ENCODE measurements around the gene CDC42EP2. TPM values are rescaled to one million over a fixed set of nuclear protein-coding genes. Genes with fewer than 3 reads are reported as not detected.

Gene CDC42EP2
- total and polyA plus RNA-seq, 10 of the 15 experiments (the other 5 are each of a cell fraction or from before 2014, with no cell fraction given), result 0.03 to 1.2 (median 0.09) TPM; not detected in 3

- TF ChIP-seq, protein P1, sequence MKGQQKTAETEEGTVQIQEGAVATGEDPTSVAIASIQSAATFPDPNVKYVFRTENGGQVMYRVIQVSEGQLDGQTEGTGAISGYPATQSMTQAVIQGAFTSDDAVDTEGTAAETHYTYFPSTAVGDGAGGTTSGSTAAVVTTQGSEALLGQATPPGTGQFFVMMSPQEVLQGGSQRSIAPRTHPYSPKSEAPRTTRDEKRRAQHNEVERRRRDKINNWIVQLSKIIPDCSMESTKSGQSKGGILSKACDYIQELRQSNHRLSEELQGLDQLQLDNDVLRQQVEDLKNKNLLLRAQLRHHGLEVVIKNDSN (IDR thresholded peaks at IDR 0.05; ENCODE audit: borderline replicate concordance, extremely low read length, insufficient read depth, low read depth, low read length), result no peak
- TF ChIP-seq, protein P2, sequence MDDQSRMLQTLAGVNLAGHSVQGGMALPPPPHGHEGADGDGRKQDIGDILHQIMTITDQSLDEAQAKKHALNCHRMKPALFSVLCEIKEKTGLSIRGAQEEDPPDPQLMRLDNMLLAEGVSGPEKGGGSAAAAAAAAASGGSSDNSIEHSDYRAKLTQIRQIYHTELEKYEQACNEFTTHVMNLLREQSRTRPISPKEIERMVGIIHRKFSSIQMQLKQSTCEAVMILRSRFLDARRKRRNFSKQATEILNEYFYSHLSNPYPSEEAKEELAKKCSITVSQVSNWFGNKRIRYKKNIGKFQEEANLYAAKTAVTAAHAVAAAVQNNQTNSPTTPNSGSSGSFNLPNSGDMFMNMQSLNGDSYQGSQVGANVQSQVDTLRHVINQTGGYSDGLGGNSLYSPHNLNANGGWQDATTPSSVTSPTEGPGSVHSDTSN (IDR thresholded peaks at IDR 0.05; ENCODE audit: insufficient replicate concordance, low read depth, low read length), result no peak
- TF ChIP-seq JUNB (IDR thresholded peaks at IDR 0.05) (no peak), E4F1 (IDR thresholded peaks at IDR 0.05; ENCODE audit: borderline replicate concordance, partially characterized antibody) (no peak), EGR1 (IDR thresholded peaks at IDR 0.05; ENCODE audit: borderline replicate concordance in 1 of 2, low read depth in 2 of 2, low read length in 2 of 2) (peak in 1 of 2 experiments; percentile 48; a peak in 1 of 3 replicates), POLR2AphosphoS5 (IDR thresholded peaks at IDR 0.05; ENCODE audit: low read length) (no peak), CREM (IDR thresholded peaks at IDR 0.05; ENCODE audit: low read depth) (no peak), CUX1 (IDR thresholded peaks at IDR 0.05; ENCODE audit: insufficient replicate concordance, low read depth, low read length) (no peak), CREB1 (IDR thresholded peaks at IDR 0.05; ENCODE audit: low read depth) (no peak), NBN (IDR thresholded peaks at IDR 0.05) (no peak)
- TF ChIP-seq, protein P3, sequence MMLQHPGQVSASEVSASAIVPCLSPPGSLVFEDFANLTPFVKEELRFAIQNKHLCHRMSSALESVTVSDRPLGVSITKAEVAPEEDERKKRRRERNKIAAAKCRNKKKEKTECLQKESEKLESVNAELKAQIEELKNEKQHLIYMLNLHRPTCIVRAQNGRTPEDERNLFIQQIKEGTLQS (IDR thresholded peaks at IDR 0.05; ENCODE audit: borderline replicate concordance, extremely low read depth, low read depth, low read length), result no peak
- TF ChIP-seq, protein P4, sequence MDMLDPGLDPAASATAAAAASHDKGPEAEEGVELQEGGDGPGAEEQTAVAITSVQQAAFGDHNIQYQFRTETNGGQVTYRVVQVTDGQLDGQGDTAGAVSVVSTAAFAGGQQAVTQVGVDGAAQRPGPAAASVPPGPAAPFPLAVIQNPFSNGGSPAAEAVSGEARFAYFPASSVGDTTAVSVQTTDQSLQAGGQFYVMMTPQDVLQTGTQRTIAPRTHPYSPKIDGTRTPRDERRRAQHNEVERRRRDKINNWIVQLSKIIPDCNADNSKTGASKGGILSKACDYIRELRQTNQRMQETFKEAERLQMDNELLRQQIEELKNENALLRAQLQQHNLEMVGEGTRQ (IDR thresholded peaks at IDR 0.05; ENCODE audit: borderline replicate concordance, low read depth, low read length), result no peak
- TF ChIP-seq, protein P5, sequence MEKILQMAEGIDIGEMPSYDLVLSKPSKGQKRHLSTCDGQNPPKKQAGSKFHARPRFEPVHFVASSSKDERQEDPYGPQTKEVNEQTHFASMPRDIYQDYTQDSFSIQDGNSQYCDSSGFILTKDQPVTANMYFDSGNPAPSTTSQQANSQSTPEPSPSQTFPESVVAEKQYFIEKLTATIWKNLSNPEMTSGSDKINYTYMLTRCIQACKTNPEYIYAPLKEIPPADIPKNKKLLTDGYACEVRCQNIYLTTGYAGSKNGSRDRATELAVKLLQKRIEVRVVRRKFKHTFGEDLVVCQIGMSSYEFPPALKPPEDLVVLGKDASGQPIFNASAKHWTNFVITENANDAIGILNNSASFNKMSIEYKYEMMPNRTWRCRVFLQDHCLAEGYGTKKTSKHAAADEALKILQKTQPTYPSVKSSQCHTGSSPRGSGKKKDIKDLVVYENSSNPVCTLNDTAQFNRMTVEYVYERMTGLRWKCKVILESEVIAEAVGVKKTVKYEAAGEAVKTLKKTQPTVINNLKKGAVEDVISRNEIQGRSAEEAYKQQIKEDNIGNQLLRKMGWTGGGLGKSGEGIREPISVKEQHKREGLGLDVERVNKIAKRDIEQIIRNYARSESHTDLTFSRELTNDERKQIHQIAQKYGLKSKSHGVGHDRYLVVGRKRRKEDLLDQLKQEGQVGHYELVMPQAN (conservative IDR thresholded peaks at IDR 0.05), result no peak
Measured at GRCh38 chr11:65314501-65315203, at the start of gene CDC42EP2 (continued).

Measured in GM12878 (cell line).